KMS-11 (cell line): ENCODE data around the gene RSU1.

Experiments
- H2AFZ ChIP-seq: fragments of 200-600 bp; sonication (generic); 2 replicates; pipeline ENCODE4 v1.6.1; 2016; ENCODE audit warnings: antibody characterized with exemption, mixed run types, low read depth
- H3K27ac ChIP-seq: fragments of 200-600 bp; sonication (generic); 2 replicates; pipeline ENCODE4 v1.6.1; 2016; ENCODE audit warnings: mild to moderate bottlenecking, mixed run types
- H3K27me3 ChIP-seq: fragments of 200-600 bp; sonication (generic); 2 replicates; pipeline ENCODE4 v1.6.1; 2017; ENCODE audit warnings: mild to moderate bottlenecking, low read depth, mixed run types, moderate library complexity; ENCODE audit not compliant: insufficient read depth
- H3K36me3 ChIP-seq: fragments of 200-600 bp; sonication (generic); 2 replicates; pipeline ENCODE4 v1.6.1; 2017; ENCODE audit warnings: mild to moderate bottlenecking, mixed run types; ENCODE audit not compliant: insufficient read depth
- H3K4me1 ChIP-seq: fragments of 200-600 bp; sonication (generic); 2 replicates; pipeline ENCODE4 v1.6.1; 2016; ENCODE audit warnings: mild to moderate bottlenecking, low read depth, mixed run types; ENCODE audit not compliant: poor library complexity, severe bottlenecking
- H3K4me2 ChIP-seq: fragments of 200-600 bp; sonication (generic); 2 replicates; pipeline ENCODE4 v1.7.0; 2016; ENCODE audit warnings: mild to moderate bottlenecking, mixed run types
- H3K4me3 ChIP-seq: fragments of 200-600 bp; sonication (generic); IDR thresholded peaks from 2 replicates; pipeline ENCODE4 v1.6.1; 2017; ENCODE audit warnings: low read depth, low read length, mixed read lengths; ENCODE audit not compliant: insufficient read depth
- H3K79me2 ChIP-seq: fragments of 200-600 bp; sonication (generic); 2 replicates; pipeline ENCODE4 v1.6.1; 2016; ENCODE audit warnings: low read depth, mixed run types; ENCODE audit not compliant: insufficient read depth
- H3K9ac ChIP-seq: fragments of 200-600 bp; sonication (generic); 2 replicates; pipeline ENCODE4 v1.6.1; 2016; ENCODE audit warnings: mild to moderate bottlenecking, mixed run types
- H4K20me1 ChIP-seq: fragments of 200-600 bp; sonication (generic); 2 replicates; pipeline ENCODE4 v1.6.1; 2016; ENCODE audit warnings: mild to moderate bottlenecking, mixed run types; ENCODE audit not compliant: insufficient read depth
- TF ChIP-seq, protein P1 (sequence below): fragments of 200-600 bp; sonication (generic); conservative IDR thresholded peaks from 2 replicates; pipeline ENCODE4 v1.6.1; 2017; ENCODE audit warnings: low read depth, mild to moderate bottlenecking, antibody characterized with exemption, low read length, moderate library complexity, mixed read lengths

Gene RSU1

DNA sequence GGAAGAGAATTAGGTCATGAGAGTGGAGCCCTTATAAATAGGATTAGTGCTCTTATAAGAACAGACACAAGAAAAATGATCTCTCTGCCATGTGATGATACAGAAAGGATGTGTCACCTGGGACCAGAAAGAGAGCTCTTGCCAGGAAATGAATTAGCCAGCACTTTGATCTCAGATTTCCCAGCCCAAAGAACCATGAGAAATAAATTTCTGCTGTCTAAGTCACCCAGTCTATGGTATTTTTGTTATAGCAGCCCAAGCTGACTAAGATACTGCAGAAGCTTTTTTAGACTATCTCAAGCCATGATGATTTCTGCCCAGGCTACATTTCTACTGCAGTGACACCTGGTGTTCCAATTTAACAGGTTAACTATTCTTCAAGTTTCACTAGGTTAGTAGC lies 84.8 kb downstream of the RSU1 start:
- Histone ChIP-seq H3K27me3 (no peaks in the 10 kb centered on the region), H3K36me3 (no peaks in the 10 kb centered on the region), H2AFZ (no peak overlapping the region), H3K79me2 (no peaks in the 10 kb centered on the region), H3K4me2 (no peak overlapping the region), H3K4me3 (no peak overlapping the region), H3K4me1 (no peaks in the 10 kb centered on the region), H3K27ac (no peak overlapping the region), H3K9ac (no peak overlapping the region), H4K20me1 (no peaks in the 10 kb centered on the region)
- TF ChIP-seq, protein P1, sequence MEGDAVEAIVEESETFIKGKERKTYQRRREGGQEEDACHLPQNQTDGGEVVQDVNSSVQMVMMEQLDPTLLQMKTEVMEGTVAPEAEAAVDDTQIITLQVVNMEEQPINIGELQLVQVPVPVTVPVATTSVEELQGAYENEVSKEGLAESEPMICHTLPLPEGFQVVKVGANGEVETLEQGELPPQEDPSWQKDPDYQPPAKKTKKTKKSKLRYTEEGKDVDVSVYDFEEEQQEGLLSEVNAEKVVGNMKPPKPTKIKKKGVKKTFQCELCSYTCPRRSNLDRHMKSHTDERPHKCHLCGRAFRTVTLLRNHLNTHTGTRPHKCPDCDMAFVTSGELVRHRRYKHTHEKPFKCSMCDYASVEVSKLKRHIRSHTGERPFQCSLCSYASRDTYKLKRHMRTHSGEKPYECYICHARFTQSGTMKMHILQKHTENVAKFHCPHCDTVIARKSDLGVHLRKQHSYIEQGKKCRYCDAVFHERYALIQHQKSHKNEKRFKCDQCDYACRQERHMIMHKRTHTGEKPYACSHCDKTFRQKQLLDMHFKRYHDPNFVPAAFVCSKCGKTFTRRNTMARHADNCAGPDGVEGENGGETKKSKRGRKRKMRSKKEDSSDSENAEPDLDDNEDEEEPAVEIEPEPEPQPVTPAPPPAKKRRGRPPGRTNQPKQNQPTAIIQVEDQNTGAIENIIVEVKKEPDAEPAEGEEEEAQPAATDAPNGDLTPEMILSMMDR = no peak

DNA sequence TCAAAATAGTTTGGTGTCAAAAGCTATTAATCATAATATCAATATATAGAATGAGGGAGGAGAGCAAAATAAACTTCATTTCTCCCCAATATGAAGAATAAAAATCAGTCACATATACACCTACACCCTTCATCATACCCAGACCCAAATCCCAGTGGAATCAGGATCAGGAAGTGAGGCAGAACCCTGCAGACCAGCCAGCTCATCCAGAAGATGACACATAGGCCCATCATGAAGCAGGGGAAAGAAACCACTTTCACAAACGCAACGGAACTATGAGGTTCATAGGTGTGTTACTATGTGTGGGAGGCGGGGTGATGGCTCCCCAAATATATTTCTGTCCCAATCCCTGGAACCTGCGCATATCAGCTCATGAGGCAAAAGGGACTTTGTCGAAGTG lies 89.0 kb downstream of the RSU1 start:
- no peaks in the 10 kb centered on the region for H3K36me3 ChIP-seq
- no peak overlapping the region for H3K27ac ChIP-seq
- H3K79me2 ChIP-seq = no peaks in the 10 kb centered on the region
- no peaks in the 10 kb centered on the region for H4K20me1 ChIP-seq
- no peak overlapping the region for H3K4me3 ChIP-seq
- H3K4me2 ChIP-seq = no peak overlapping the region
- TF ChIP-seq, protein P1 = no peak
- no peaks in the 10 kb centered on the region for H3K4me1 ChIP-seq
- no peak overlapping the region for H3K9ac ChIP-seq
- no peak overlapping the region for H2AFZ ChIP-seq
- no peaks in the 10 kb centered on the region for H3K27me3 ChIP-seq

DNA sequence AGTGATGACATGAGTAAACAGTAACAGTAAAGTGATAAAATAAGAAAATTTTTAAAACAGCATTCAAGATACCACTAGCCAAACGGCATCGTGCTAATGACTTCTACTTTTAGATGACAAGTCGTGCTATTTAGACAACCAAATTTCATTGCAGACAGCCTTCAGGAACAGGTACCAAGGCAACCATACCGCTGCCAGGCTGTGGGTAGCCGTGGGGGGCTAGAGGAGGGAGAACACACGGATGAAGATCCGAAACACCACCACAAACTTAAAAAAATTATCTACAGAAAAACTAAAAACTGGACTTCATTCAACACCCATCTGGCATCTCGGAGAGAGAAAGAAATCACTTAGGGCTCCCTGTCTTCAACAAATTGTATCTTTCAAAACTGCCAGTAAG lies 89.6 kb downstream of the RSU1 start:
- Histone ChIP-seq H3K9ac (no peak overlapping the region), H3K27ac (no peak overlapping the region), H3K27me3 (no peaks in the 10 kb centered on the region), H3K4me3 (no peak overlapping the region), H3K36me3 (no peaks in the 10 kb centered on the region), H3K79me2 (no peaks in the 10 kb centered on the region), H3K4me1 (no peaks in the 10 kb centered on the region), H2AFZ (no peak overlapping the region), H4K20me1 (no peaks in the 10 kb centered on the region), H3K4me2 (no peak overlapping the region)
- TF ChIP-seq, protein P1 = no peak

DNA sequence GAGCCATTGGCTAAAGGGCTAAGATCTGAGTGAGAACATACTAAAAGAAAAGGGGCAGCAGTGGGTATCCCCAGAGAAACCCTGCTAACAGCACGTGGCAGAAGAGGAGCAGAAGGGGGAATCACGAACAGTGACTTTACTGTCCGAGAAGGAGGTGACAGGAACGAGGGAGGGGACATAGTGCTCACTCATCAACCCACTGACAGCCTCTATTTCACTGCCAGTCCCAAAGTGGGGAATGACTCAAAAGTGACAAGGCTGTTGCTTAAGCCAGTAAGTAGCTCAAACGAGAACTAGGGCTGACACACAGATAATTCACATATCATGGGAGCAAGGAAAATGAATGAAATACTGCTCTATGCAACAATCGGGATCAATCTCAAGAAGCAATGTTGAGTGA lies 92.7 kb downstream of the RSU1 start:
- TF ChIP-seq, protein P1 = no peak
- Histone ChIP-seq H3K9ac (no peak overlapping the region), H3K4me2 (no peak overlapping the region), H2AFZ (no peak overlapping the region), H3K27me3 (no peaks in the 10 kb centered on the region), H3K4me1 (no peaks in the 10 kb centered on the region), H3K36me3 (no peaks in the 10 kb centered on the region), H3K27ac (no peak overlapping the region), H3K79me2 (no peaks in the 10 kb centered on the region), H3K4me3 (no peak overlapping the region), H4K20me1 (no peaks in the 10 kb centered on the region)

DNA sequence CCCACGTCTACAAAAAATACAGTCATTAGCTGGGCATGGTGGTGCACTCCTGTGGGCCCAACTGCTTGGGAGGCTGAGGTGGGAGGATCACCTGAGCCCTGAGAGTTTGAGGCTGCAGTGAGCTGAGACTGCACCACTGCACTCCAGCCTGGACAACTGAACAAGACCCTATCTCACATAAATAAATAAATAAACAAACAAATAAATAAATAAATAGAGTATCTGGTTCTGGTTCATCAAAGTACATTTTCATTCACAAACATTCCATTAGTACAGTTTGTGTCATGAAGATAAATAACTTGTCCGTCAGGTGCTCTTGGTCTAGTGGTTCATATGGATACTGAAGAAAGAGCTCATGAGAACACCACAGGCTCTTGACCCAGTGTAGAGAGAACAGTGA lies 96.4 kb downstream of the RSU1 start:
- Histone ChIP-seq H4K20me1 (no peaks in the 10 kb centered on the region), H3K4me3 (no peak overlapping the region), H3K9ac (no peak overlapping the region), H3K36me3 (no peaks in the 10 kb centered on the region), H3K27ac (no peak overlapping the region), H2AFZ (no peak overlapping the region), H3K27me3 (no peaks in the 10 kb centered on the region), H3K4me2 (no peak overlapping the region), H3K4me1 (no peaks in the 10 kb centered on the region), H3K79me2 (no peaks in the 10 kb centered on the region)
- TF ChIP-seq, protein P1 = no peak
